ENCODE data around the gene SUSD4.
"Not testable (repeated sequence)": the region's sequence is repeated elsewhere in the genome, so short reads cannot be mapped to it uniquely, and the experiment has no call there.

Gene SUSD4

GRCh38 chr1:223288826-223289225, 75.2 kb downstream of the SUSD4 start:
- DNase-seq, result no peak

GRCh38 chr1:223285452-223285851, 78.5 kb downstream of the SUSD4 start:
- no peak for DNase-seq

- not testable (repeated sequence) for DNase-seq
These were observed 80.3 kb downstream of the SUSD4 start for GRCh38 chr1:223283697-223284096.

GRCh38 chr1:223278311-223278710, 85.7 kb downstream of the SUSD4 start:
- DNase-seq, result not testable (repeated sequence)

DNA sequence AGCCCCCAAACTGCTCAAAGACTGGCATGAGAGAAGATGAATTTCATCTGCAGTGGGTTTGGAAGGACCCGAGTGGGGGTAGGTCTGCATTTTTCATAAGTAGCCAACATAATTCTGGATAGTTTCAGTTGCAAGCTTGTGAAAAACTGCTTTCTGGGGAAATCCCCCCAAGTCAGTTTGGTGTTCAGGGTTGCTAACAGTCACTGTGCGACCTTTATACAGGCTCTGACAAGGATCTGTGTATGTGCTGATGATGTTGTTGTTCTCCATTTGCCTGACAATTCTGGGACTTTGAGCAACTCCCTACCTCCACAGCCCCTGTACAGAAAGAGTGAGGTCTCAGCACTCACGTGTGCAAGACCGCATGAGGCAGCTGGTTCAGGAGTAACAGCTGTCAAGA, 87.9 kb downstream of the SUSD4 start:
- no peak for DNase-seq

DNA sequence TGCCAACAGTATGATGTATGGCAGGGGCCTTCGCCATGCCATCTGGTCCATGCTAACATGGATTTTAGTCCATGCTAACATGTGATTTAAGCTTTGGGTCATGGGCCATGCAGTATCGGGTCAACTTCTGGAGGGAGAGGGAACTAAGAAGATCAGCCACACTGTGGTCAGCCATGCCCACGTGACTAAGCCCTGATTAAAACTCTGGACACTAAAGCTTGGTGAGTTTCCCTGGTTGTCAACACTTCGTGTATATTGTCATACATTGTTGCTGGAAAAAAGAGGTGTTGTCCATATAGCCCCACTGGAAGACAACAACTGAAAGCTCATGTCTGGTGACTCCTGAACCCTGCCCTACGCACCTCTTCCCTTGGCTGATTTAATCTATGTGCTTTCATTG, 90.5 kb downstream of the SUSD4 start:
- no peak for DNase-seq

DNA sequence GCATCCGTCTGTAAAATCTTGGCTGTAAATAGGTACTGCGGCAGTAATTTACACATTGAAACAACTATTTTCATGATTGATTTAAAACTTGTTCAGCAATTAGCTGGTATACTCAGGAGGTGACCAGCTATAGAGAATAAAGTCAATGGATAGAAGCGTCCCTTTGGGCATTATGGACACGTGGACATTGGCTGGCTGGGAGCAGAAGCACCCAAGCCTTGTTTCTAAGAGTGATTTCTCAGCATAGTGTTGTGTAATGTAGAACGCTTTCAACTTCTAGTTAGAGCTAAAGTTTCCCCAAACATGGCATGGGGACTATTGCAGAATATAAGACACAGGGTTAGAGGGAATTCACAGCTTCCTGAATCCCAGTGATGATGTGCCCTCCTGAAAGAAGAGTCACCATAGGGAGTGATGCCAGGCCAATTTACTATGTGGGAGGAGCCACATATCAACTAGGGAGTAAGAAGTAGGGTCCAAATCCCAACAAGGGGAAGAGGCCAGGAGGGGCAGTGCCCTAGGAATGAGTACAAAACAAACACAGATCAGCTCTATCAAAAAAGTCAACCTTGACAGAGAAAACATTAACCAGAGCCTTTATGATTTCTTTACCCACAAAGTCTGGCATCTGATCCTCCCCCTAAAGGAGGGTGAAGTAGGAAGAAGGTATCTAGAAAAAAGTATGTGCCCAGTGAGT, 92.7 kb downstream of the SUSD4 start:
- DNase-seq, result no peak

GRCh38 chr1:223270155-223270554, 93.8 kb downstream of the SUSD4 start:
- DNase-seq, result no peak

DNA sequence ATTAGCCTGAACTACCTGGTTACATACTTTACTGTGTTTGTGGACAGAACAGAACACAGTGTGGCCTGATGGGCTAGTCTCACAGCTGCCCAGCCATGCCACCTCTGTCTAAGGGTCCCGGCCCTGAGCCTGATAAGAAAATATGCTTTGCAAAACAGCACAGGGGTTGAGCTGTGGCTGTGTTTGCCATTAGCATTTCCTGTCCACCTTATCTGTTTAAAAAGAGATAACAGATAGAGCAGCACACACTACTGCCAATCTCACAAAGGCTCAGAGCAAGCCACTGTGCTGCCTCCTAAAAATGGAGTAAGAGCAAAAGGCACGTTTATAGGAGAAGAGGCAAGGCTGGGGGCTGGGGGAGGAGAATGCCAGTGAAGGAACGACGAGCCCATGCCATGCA, 95.0 kb downstream of the SUSD4 start:
- DNase-seq, result no peak

DNA sequence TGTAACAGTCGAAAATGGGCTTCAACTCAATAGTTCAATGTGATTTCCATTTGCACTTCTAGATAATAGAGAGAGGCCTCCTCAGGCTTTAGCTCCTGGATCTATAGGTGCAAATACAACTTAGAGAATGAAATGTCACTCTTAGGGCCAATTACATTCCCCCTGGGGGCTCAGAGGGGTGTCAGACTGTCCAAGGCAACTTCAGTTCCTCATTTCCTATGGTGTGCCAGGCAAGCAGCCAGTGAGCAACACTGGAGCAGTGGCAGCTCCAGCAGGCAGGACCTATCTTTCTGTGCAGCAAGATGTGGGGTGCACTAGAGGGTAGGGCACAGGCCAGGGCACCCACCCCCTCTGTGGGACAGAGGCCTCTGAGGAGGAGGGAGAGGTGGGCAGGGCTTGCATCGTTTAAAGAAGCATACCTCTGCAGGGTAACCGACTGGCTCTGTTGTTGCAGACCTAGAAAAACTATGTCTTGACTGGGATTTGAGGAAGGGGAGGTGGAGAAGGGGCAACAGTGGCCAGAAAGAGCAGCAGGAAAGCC, 97.3 kb downstream of the SUSD4 start:
- no peak for DNase-seq

DNA sequence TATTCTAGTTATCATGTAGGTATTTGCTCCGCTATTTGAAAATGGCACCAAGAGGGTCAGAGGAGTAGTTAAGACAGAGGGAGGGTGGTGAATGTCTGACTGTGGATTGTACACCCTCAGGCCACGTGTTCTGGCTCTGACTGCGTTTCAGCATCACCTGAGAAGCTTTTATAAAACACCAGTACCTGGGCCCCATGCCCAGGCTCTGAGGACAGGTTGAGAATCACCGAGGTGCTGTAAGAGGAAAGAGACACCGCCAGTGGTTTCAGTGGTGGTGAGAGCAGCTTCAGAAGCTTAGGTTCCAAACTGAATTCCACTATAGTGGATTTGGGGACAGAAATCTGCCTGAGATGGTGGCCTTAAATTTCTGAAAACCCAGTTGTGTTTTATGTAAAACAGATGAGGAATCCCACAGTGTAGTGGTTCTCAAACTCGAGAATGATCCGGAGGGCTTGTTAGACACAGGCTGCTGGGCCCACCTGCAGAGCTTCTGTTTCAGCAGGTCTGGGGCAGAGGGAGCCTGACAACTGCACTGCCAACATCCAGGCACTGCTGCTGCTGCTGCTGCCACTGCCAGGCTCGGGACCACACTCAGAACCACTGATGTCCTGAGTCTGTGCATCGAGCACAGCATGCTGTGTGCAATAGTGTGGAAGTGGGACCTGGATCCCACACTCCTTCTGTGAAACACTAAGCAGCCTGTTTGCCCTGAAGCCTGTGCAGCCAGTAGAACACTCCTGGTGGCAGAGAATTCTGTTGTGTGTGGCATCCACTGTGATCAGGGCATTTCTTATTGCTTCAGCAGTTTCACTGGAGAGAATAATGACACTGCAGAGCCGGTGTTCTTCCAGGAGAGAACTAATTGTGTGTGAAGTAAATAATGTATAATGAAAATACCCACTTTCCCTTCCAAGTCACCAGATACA, 98.7 kb downstream of the SUSD4 start:
- DNase-seq, result no peak

DNA sequence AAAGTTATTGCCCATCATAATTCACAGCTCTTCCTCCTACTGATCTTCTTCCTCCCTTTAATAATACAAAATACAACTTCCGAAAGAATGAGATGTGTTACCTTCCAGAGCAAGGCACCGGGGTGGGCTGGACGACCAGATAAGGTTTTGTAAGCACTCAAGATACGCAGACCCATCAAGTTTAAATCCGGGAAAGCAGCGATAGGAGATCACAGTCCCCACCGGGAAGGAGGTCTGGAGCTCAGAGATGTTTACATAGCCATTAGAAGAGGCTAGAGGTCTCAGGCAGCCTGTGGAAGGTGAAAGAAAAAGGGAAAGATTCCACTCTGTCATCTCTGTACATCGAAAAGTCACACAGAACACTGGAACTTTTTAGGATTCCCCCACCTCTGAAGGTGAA, 99.4 kb downstream of the SUSD4 start:
- no peak for DNase-seq

DNA sequence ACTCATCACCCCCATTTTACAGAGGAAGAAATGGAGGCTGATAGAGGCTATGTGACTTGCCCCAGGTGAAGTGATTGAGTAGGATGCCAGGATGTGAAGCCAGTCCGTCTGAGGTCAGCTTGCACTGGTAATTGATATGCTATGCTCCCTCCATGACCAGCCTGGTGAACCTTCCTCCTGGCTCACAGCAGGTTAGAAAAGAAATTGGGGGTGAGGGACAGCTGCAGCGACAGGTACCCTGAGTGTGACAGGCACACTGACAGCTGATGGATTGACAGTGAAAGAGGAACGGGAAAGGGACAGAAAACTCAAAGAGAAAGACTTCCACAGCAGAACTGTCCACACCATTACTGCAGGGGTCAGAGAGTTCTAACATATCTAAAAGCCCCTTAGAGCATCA, 102.1 kb downstream of the SUSD4 start:
- DNase-seq, result no peak

GRCh38 chr1:223260712-223261111, 103.3 kb downstream of the SUSD4 start:
- DNase-seq, result no peak

DNA sequence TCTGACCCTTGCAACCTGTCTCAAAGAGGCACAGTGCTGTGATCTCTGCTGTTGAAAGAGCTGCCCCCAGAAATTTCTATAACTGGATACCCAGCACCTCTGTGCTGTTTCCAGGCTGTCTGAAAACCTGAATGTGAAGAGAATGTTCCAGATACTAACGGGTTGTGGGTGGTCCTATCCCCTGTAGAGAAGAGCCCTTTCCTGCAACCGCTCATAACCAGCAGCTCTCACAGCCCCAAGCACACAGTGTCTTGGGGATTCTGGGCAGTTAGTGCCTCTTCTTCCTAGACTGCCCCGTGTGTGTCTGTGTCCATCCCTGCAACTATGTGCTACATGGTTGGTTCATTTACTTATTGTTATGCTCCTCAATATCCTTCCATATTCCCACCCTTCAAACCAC, 104.5 kb downstream of the SUSD4 start:
- no peak for DNase-seq

GRCh38 chr1:223258751-223259198, 105.2 kb downstream of the SUSD4 start:
- DNase-seq, result no peak

- DNase-seq, result no peak
These were observed 106.0 kb downstream of the SUSD4 start for GRCh38 chr1:223257856-223258550.

GRCh38 chr1:223256034-223256433, 107.9 kb downstream of the SUSD4 start:
- no peak for DNase-seq

DNA sequence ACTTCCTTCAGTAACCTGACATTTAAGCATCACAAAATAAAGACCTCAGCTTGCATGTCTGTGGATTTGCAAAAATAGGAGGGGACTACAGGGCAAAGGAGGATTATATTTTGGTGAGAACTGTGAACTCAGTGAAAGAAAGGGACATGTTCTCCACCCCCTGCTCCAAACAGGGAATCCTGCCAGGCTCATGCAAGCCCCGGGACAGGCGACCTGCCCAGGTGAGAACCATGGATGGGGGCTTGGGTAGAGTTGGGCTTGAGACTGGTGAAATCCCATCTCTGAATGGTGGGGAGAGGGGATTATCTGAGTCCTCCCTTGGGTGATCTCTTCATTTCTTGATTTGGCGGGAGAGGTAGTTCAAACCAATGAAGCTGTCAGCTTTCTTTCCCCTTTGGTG, 110.1 kb downstream of the SUSD4 start:
- no peak for DNase-seq

- DNase-seq, result not testable (repeated sequence)
These were observed 112.6 kb downstream of the SUSD4 start for GRCh38 chr1:223251387-223251786.

DNA sequence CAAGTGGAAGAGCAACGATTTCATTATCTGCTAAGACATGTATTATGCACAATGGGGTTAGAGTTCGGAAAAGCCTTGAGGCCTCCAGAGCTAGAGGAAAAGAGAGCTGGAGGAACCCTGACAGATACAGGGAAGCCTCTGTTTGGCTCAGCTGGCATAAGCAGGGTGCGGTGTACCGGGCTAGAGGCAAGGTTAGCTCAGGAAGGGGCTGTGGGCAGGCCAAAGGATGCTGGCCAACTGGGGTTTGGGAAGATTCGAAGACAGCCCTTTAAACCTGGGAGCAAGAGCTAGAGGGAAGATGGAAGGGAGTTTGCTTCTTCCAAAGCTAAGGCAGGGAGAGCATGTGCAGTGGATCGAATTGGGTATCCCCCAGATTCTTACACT, 113.4 kb downstream of the SUSD4 start:
- DNase-seq, result no peak

DNA sequence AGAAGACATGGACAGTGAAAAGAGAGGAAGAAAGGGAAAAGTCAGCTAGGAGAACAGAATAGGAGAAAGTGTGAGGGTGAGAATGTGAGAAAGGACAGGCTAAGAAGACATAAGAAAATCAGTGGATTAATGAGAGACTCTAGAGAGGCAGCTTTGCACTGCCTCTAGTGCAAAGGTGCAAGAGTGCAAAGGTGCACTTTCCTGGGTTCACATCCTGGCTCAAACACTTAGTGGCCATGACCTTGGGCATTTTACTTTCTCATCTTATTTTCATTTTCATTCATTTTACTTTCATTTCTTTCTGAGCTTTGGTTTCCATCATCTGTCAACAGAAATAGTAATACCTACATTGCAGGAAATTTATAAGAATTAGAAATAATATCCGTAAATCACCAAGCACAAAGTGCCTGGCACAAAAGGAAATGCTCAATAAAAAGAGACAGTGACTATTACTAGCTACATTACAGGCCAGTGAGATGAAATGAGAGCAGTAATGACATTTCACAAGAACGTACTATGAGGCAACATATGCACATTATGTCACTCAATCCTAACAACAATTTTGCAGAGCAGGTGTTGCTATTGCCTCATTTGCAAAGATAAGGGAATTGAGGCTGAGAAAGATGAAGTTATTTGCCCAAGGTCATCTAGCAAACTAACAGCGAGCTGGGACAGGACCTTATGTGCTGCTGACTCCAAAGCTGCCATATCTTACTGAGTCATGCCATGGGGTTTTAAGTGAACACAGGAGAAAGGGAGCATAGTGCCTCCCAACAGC, 113.9 kb downstream of the SUSD4 start:
- DNase-seq, result no peak

Measured in central memory CD4-positive, alpha-beta T cell (primary cell).